H9 (cell line): ENCODE results near the gene SLC12A2. TPM values are rescaled to one million over a fixed set of nuclear protein-coding genes. Genes with fewer than 3 reads are reported as not detected.

Experiments
- DNase-seq: peaks from one replicate; pipeline ENCODE4 v3.0.0-alpha.2; 2017
- H2AFZ ChIP-seq: one replicate; pipeline ENCODE4 v1.6.1; 2013; ENCODE audit warnings: mild to moderate bottlenecking, low read length, control low read depth, moderate library complexity
- H2AK5ac ChIP-seq: 2 replicates; pipeline ENCODE4 v1.6.1; 2013; ENCODE audit warnings: low read length, control low read depth, mixed read lengths; ENCODE audit not compliant: insufficient read length
- H2BK120ac ChIP-seq: one replicate; pipeline ENCODE4 v1.6.1; 2013; ENCODE audit warnings: low read depth, mild to moderate bottlenecking, low read length, control low read depth, inconsistent platforms; ENCODE audit not compliant: poor library complexity, severe bottlenecking
- H2BK12ac ChIP-seq: 2 replicates; pipeline ENCODE4 v1.6.1; 2013; ENCODE audit warnings: low read length, control low read depth, mixed read lengths, low read depth; ENCODE audit not compliant: insufficient read length
- H2BK15ac ChIP-seq: 2 replicates; pipeline ENCODE4 v1.6.1; 2013; ENCODE audit warnings: low read depth, low read length, control low read depth
- H2BK20ac ChIP-seq: one replicate; pipeline ENCODE4 v1.6.1; 2013; ENCODE audit warnings: low read depth, mild to moderate bottlenecking, low read length, control low read depth, inconsistent platforms; ENCODE audit not compliant: poor library complexity, severe bottlenecking
- H2BK5ac ChIP-seq: 2 replicates; pipeline ENCODE4 v1.6.1; 2013; ENCODE audit warnings: low read length, control low read depth, mixed read lengths; ENCODE audit not compliant: insufficient read length
- H3K14ac ChIP-seq: 2 replicates; pipeline ENCODE4 v1.6.1; 2013; ENCODE audit warnings: low read length, control low read depth; ENCODE audit not compliant: insufficient read depth
- H3K18ac ChIP-seq: 2 replicates; pipeline ENCODE4 v1.6.1; 2013; ENCODE audit warnings: low read depth, mild to moderate bottlenecking, mixed read lengths, low read length, control low read depth; ENCODE audit not compliant: insufficient read length
- H3K23ac ChIP-seq: 2 replicates; pipeline ENCODE4 v1.6.1; 2013; ENCODE audit warnings: low read length, control low read depth, mixed read lengths, low read depth; ENCODE audit not compliant: insufficient read length
- H3K23me2 ChIP-seq: 2 replicates; pipeline ENCODE4 v1.6.1; 2013; ENCODE audit warnings: low read depth, mild to moderate bottlenecking, mixed read lengths, low read length, control low read depth; ENCODE audit not compliant: insufficient read length, poor library complexity, severe bottlenecking
- H3K27ac ChIP-seq: 2 replicates; pipeline ENCODE4 v1.5.1; 2013; ENCODE audit warnings: low read length, control low read depth, mixed read lengths, low read depth; ENCODE audit not compliant: insufficient read length
- H3K27me3 ChIP-seq: 2 replicates; pipeline ENCODE4 v1.6.1; 2013; ENCODE audit warnings: low read length, control low read depth, inconsistent platforms; ENCODE audit not compliant: insufficient read depth
- H3K4ac ChIP-seq: 2 replicates; pipeline ENCODE4 v1.6.1; 2013; ENCODE audit warnings: low read depth, mild to moderate bottlenecking, control low read depth, inconsistent platforms, low read length, moderate library complexity
- H3K4me1 ChIP-seq: 2 replicates; pipeline ENCODE4 v1.6.1; 2013; ENCODE audit warnings: low read length, control low read depth, inconsistent platforms; ENCODE audit not compliant: insufficient read depth
- H3K4me2 ChIP-seq: 2 replicates; pipeline ENCODE4 v1.6.1; 2013; ENCODE audit warnings: low read length, control low read depth, mixed read lengths; ENCODE audit not compliant: insufficient read length, insufficient read depth
- H3K56ac ChIP-seq: 2 replicates; pipeline ENCODE4 v1.6.1; 2013; ENCODE audit warnings: low read depth, mild to moderate bottlenecking, mixed read lengths, low read length, control low read depth; ENCODE audit not compliant: insufficient read length
- H3K79me1 ChIP-seq: 2 replicates; pipeline ENCODE4 v1.6.1; 2013; ENCODE audit warnings: low read depth, mild to moderate bottlenecking, moderate library complexity, low read length, control low read depth, inconsistent platforms; ENCODE audit not compliant: insufficient read depth, poor library complexity, severe bottlenecking
- H3K79me2 ChIP-seq: 2 replicates; pipeline ENCODE4 v1.6.1; 2013; ENCODE audit warnings: low read length, control low read depth, inconsistent platforms; ENCODE audit not compliant: insufficient read depth
- H3K9ac ChIP-seq: 2 replicates; pipeline ENCODE4 v1.6.1; 2013; ENCODE audit warnings: low read length, control low read depth, mixed read lengths; ENCODE audit not compliant: insufficient read length; ENCODE audit errors: extremely low read depth
- H3K9me3 ChIP-seq: one replicate; pipeline ENCODE4 v1.6.1; 2013; ENCODE audit warnings: low read depth, low read length, inconsistent platforms; ENCODE audit not compliant: control insufficient read depth
- H3T11ph ChIP-seq: one replicate; pipeline ENCODE4 v1.6.1; 2013; ENCODE audit warnings: mild to moderate bottlenecking, low read length, control low read depth, inconsistent platforms
- H4K20me1 ChIP-seq: one replicate; pipeline ENCODE4 v1.6.1; 2013; ENCODE audit not compliant: control insufficient read depth, insufficient read length, insufficient read depth
- H4K5ac ChIP-seq: 2 replicates; pipeline ENCODE4 v1.6.1; 2013; ENCODE audit warnings: low read depth, mild to moderate bottlenecking, mixed read lengths, low read length, control low read depth; ENCODE audit not compliant: insufficient read length
- H4K8ac ChIP-seq: replicated peaks from 2 replicates; pipeline ENCODE4 v1.6.1; 2013; ENCODE audit warnings: low read length, control low read depth, mixed read lengths, low read depth; ENCODE audit not compliant: insufficient read length
- H4K91ac ChIP-seq: 2 replicates; pipeline ENCODE4 v1.6.1; 2013; ENCODE audit warnings: low read depth, mild to moderate bottlenecking, moderate library complexity, mixed read lengths, low read length, control low read depth; ENCODE audit not compliant: insufficient read length
- H3K27ac Mint-ChIP-seq, 3 experiments: 2 replicates in 2 of 3; 3 replicates in 1 of 3; pipeline ENCODE4 v1.8.0; 2020 to 2021; ENCODE audit warnings: mixed read lengths in 3 of 3, mild to moderate bottlenecking in 1 of 3, moderate library complexity in 1 of 3
- H3K27me3 Mint-ChIP-seq: 2 replicates; pipeline ENCODE4 v1.8.0; 2021; ENCODE audit warnings: low read depth, mild to moderate bottlenecking, moderate library complexity, mixed read lengths
- H3K36me3 Mint-ChIP-seq, 3 experiments: 2 replicates in 2 of 3; 3 replicates in 1 of 3; pipeline ENCODE4 v1.8.0; 2020 to 2021; ENCODE audit warnings: low read depth in 3 of 3, mixed read lengths in 3 of 3; ENCODE audit not compliant: insufficient read depth in 1 of 3
- H3K4me1 Mint-ChIP-seq, 2 experiments: 2 replicates each; pipeline ENCODE4 v1.8.0; 2020; ENCODE audit warnings: mixed read lengths in 2 of 2
- H3K4me3 Mint-ChIP-seq, 2 experiments: 2 replicates in 1 of 2; 3 replicates in 1 of 2; pipeline ENCODE4 v1.8.0; 2020 to 2021; ENCODE audit warnings: mild to moderate bottlenecking in 2 of 2, mixed read lengths in 2 of 2, moderate library complexity in 1 of 2
- H3K9me3 Mint-ChIP-seq, 2 experiments: 2 replicates in 1 of 2; 3 replicates in 1 of 2; pipeline ENCODE4 v1.8.0; 2020; ENCODE audit warnings: mild to moderate bottlenecking in 2 of 2, mixed read lengths in 2 of 2, moderate library complexity in 1 of 2
- WGBS: extraction: QIAGEN DNeasy Blood & Tissue Kit; methylation state at CpG from one replicate; pipeline ENCODE4 v1.1.7; 2013; ENCODE audit warnings: missing lambda C conversion rate, low lambda C conversion rate, mixed read lengths; ENCODE audit not compliant: insufficient read length; ENCODE audit errors: extremely low coverage; 5-methylcytosine and 5-hydroxymethylcytosine counted together
- total RNA-seq: library from RNA; stranded (reverse); gene quantifications from 2 replicates; pipeline ENCODE4 v1.2.1, GENCODE V29; 2021
- TF ChIP-seq, protein P1 (sequence below): fragments of 200-600 bp; sonication (generic); conservative IDR thresholded peaks from 3 replicates; pipeline ENCODE4 v1.8.0; 2021; ENCODE audit warnings: antibody characterized with exemption, mild to moderate bottlenecking

The SLC12A2 gene
- total RNA-seq, 1 experiment from 2014 or later = 17.9 TPM

DNA sequence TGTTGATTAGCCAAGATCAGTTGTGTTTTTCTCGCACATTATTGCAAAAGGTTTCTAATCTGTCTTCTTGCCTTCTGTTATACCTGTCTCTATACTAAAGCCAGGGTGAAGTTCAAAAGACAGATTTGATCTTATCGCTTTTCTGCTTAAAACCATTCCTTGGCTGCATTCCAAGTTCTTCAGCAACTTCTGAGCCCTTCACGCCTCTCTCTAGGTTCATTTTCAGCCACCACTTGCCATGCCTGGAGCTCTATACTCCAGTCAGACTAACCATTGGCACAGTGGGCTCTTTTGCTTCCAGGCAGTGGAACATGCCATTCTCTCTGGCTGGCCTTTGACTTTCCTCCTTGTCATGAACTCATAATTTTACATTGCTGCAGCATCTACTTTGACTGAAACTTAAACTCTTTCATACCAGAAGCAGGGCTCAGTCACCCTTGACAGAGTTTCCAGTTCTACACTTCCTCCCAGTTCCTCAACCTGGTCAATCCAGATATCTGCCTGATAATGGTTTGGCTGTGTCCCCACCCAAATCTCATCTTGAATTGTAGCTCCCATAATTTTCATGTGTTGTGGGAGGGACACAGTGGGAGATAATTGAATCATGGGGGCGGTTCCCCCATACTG, 114.4 kb downstream of the SLC12A2 start:
- Histone ChIP-seq H4K5ac (no peak overlapping the region), H3K56ac (no peak overlapping the region), H3K18ac (no peak overlapping the region), H3K9ac (no peak overlapping the region), H4K91ac (no peak overlapping the region), H4K20me1 (no peaks in the 10 kb centered on the region), H3K23ac (no peak overlapping the region), H3K27ac (no peak overlapping the region), H3K4me1 (0 out of 2 replicates have a peak, but pooled peaks cover 3% of the 10 kb centered on the region), H3T11ph (no peak overlapping the region), H2BK5ac (no peak overlapping the region), H3K23me2 (no peaks in the 10 kb centered on the region), H2BK12ac (no peak overlapping the region), H2AK5ac (no peak overlapping the region), H3K79me1 (no peaks in the 10 kb centered on the region), H3K4ac (no peak overlapping the region), H3K9me3 (no peaks in the 10 kb centered on the region), H3K27me3 (no peaks in the 10 kb centered on the region), H2BK120ac (no peak overlapping the region), H3K79me2 (no peaks in the 10 kb centered on the region), H2AFZ (no peak overlapping the region), H2BK15ac (no peak overlapping the region), H3K14ac (no peak overlapping the region), H2BK20ac (no peak overlapping the region), H4K8ac (no peak overlapping the region), H3K4me2 (no peak overlapping the region)
- H3K27me3 Mint-ChIP-seq = peaks cover 19% of the 10 kb centered on the region
- no peak overlapping the region; a peak in 1 of 7 replicates for H3K27ac Mint-ChIP-seq
- no CpG with 5 or more reads among the region's 4 CpGs for WGBS
- no peaks in the 10 kb centered on the region for H3K9me3 Mint-ChIP-seq
- peaks cover 10 to 11% of the 10 kb centered on the region in 2 experiments for H3K4me1 Mint-ChIP-seq
- TF ChIP-seq, protein P1, sequence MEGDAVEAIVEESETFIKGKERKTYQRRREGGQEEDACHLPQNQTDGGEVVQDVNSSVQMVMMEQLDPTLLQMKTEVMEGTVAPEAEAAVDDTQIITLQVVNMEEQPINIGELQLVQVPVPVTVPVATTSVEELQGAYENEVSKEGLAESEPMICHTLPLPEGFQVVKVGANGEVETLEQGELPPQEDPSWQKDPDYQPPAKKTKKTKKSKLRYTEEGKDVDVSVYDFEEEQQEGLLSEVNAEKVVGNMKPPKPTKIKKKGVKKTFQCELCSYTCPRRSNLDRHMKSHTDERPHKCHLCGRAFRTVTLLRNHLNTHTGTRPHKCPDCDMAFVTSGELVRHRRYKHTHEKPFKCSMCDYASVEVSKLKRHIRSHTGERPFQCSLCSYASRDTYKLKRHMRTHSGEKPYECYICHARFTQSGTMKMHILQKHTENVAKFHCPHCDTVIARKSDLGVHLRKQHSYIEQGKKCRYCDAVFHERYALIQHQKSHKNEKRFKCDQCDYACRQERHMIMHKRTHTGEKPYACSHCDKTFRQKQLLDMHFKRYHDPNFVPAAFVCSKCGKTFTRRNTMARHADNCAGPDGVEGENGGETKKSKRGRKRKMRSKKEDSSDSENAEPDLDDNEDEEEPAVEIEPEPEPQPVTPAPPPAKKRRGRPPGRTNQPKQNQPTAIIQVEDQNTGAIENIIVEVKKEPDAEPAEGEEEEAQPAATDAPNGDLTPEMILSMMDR = no peak
- no peak overlapping the region for H3K4me3 Mint-ChIP-seq
- DNase-seq = no peak
- H3K36me3 Mint-ChIP-seq = no peaks in the 10 kb centered on the region
